PC-9 (cell line): ENCODE results near the gene EHD4.

ENCODE experiments used
- CTCF ChIP-seq: fragments of 200-600 bp; sonication (generic); conservative IDR thresholded peaks from 2 replicates; pipeline ENCODE4 v1.6.1; 2017; ENCODE audit warnings: mixed run types, antibody characterized with exemption, mild to moderate bottlenecking, moderate library complexity
- EZH2 ChIP-seq: fragments of 200-600 bp; sonication (generic); IDR thresholded peaks from 2 replicates; pipeline ENCODE4 v1.8.0; 2017; ENCODE audit warnings: antibody characterized with exemption, low read depth

DNA sequence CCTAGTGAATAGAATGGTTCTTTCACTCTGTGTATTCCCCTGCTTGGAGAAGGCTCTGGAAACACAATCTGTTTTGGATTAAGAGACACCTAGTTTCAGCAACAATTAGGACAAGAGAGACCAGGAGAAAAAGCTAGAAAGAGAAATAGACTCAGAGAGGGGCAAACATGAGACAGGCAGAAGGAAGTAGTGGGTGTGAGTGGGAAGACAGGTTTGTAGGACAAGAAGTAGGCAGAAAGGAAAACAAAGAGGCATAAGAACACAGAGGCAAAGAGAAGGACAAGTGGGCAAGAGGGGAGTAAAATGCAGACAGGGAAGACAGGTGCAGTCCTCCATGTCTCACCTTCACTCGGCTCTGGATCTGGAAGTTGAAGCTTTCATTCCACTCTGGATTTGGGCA lies 35.0 kb upstream of the EHD4 start:
- TF ChIP-seq CTCF, result no peak
- no peak for TF ChIP-seq EZH2
